Nephron progenitor cell (in vitro differentiated cells): ENCODE results near the gene NAA11.

Source experiments
- DNase-seq: peaks from one replicate; pipeline ENCODE4 v3.0.0; 2021
- H3K27ac Mint-ChIP-seq: 2 replicates; pipeline ENCODE4 v1.8.0; 2021; ENCODE audit warnings: mild to moderate bottlenecking, moderate library complexity, mixed read lengths
- H3K27me3 Mint-ChIP-seq: 2 replicates; pipeline ENCODE4 v1.8.0; 2021; ENCODE audit warnings: mild to moderate bottlenecking, low read depth, mixed read lengths; ENCODE audit not compliant: poor library complexity
- H3K36me3 Mint-ChIP-seq: 2 replicates; pipeline ENCODE4 v1.8.0; 2021; ENCODE audit warnings: low read depth, mixed read lengths
- H3K4me1 Mint-ChIP-seq: 2 replicates; pipeline ENCODE4 v1.8.0; 2021; ENCODE audit warnings: mixed read lengths
- H3K4me3 Mint-ChIP-seq: 2 replicates; pipeline ENCODE4 v1.8.0; 2021; ENCODE audit warnings: mild to moderate bottlenecking, moderate library complexity, mixed read lengths
- H3K9me3 Mint-ChIP-seq: 2 replicates; pipeline ENCODE4 v1.8.0; 2021; ENCODE audit warnings: mild to moderate bottlenecking, moderate library complexity, mixed read lengths
- CTCF ChIP-seq: fragments of 200-600 bp; sonication (generic); IDR thresholded peaks from 2 replicates; pipeline ENCODE4 v1.5.0; 2021; ENCODE audit warnings: antibody characterized with exemption

NAA11 gene

GRCh38 chr4:79340568-79340967 is 14.7 kb upstream of the NAA11 start:
- Mint-ChIP-seq H3K4me3 (no peak overlapping the region), H3K36me3 (no peaks in the 10 kb centered on the region), H3K9me3 (peaks cover 41% of the 10 kb centered on the region), H3K27ac (no peak overlapping the region), H3K4me1 (no peaks in the 10 kb centered on the region), H3K27me3 (no peaks in the 10 kb centered on the region)
- DNase-seq = no peak
- no peak for TF ChIP-seq CTCF

GRCh38 chr4:79338148-79338547 is 12.3 kb upstream of the NAA11 start:
- H3K4me1 Mint-ChIP-seq = no peaks in the 10 kb centered on the region
- H3K36me3 Mint-ChIP-seq = no peaks in the 10 kb centered on the region
- no peak overlapping the region for H3K27ac Mint-ChIP-seq
- H3K9me3 Mint-ChIP-seq = peaks cover 24% of the 10 kb centered on the region
- no peak overlapping the region for H3K4me3 Mint-ChIP-seq
- DNase-seq = no peak
- no peak for TF ChIP-seq CTCF
- H3K27me3 Mint-ChIP-seq = no peaks in the 10 kb centered on the region

- no peak for DNase-seq
- Mint-ChIP-seq H3K9me3 (no peaks in the 10 kb centered on the region), H3K27me3 (no peaks in the 10 kb centered on the region), H3K4me3 (no peak overlapping the region), H3K36me3 (no peaks in the 10 kb centered on the region), H3K4me1 (no peaks in the 10 kb centered on the region), H3K27ac (no peak overlapping the region)
- TF ChIP-seq CTCF = no peak
Measured at GRCh38 chr4:79334783-79335182, 8.9 kb upstream of the NAA11 start.

GRCh38 chr4:79334341-79334740 is 8.5 kb upstream of the NAA11 start:
- TF ChIP-seq CTCF = no peak
- no peak for DNase-seq
- Mint-ChIP-seq H3K9me3 (no peaks in the 10 kb centered on the region), H3K27me3 (no peaks in the 10 kb centered on the region), H3K4me1 (no peaks in the 10 kb centered on the region), H3K27ac (no peak overlapping the region), H3K4me3 (no peak overlapping the region), H3K36me3 (no peaks in the 10 kb centered on the region)

GRCh38 chr4:79331126-79331876 is 5.4 kb upstream of the NAA11 start:
- Mint-ChIP-seq H3K36me3 (no peaks in the 10 kb centered on the region), H3K4me1 (no peaks in the 10 kb centered on the region), H3K4me3 (no peak overlapping the region), H3K9me3 (no peaks in the 10 kb centered on the region), H3K27ac (peak overlapping the region; percentile 57), H3K27me3 (no peaks in the 10 kb centered on the region)
- no peak for DNase-seq
- TF ChIP-seq CTCF = no peak

GRCh38 chr4:79330720-79331119 is 4.9 kb upstream of the NAA11 start:
- Mint-ChIP-seq H3K4me1 (no peaks in the 10 kb centered on the region), H3K27me3 (no peaks in the 10 kb centered on the region), H3K4me3 (no peak overlapping the region), H3K9me3 (no peaks in the 10 kb centered on the region), H3K27ac (peak overlapping the region; percentile 57), H3K36me3 (no peaks in the 10 kb centered on the region)
- TF ChIP-seq CTCF = no peak
- DNase-seq = no peak
